ENCODE results near the gene ZNF592. TPM values are rescaled to one million over a fixed set of nuclear protein-coding genes. Genes with fewer than 3 reads are reported as not detected.

ZNF592 gene
- total and polyA plus RNA-seq, 2 of the 13 experiments (the other 11 are each of a cell fraction or from before 2014, with no cell fraction given) = 8.2 to 9.8 TPM

GRCh38 chr15:84797212-84797611 is 48.8 kb downstream of the ZNF592 start:
- CTCF ChIA-PET (ENCODE audit: low intra/inter-chr PET ratio, low total read pairs) = no interaction called here
- in situ Hi-C loops (cut with HindIII; ENCODE audit: extremely low pct_ligation_motif_present, low pct_unique_long_range_greater_than_20kb) = no loop called here

GRCh38 chr15:84797801-84798200 is 49.4 kb downstream of the ZNF592 start:
- Histone ChIP-seq H3K4me3 (replicated peaks in 1 of 3; ENCODE audit: insufficient read depth in 1 of 3, low read depth in 2 of 3, low read length in 3 of 3) (no peak overlapping the region), H2AFZ (ENCODE audit: low read length) (no peak overlapping the region), H3K4me1 (ENCODE audit: insufficient read depth, low read length) (no peaks in the 10 kb centered on the region), H3K79me2 (ENCODE audit: insufficient read depth, low read length) (peaks cover 2% of the 10 kb centered on the region), H3K27me3 (ENCODE audit: control insufficient read depth in 1 of 2, insufficient read depth in 2 of 2, low read length in 2 of 2) (no peaks in the 10 kb centered on the region; a peak in 1 of 5 replicates), H3K9me3 (ENCODE audit: low read length) (no peaks in the 10 kb centered on the region), H4K20me1 (ENCODE audit: insufficient read depth, low read length) (no peaks in the 10 kb centered on the region; the same call in 1 of the 2 replicates), H3K36me3 (replicated peaks in 1 of 2; ENCODE audit: control insufficient read depth in 1 of 2, insufficient read depth in 2 of 2, low read length in 2 of 2) (peaks cover 33 to 69% of the 10 kb centered on the region in 2 experiments), H3K27ac (ENCODE audit: extremely low read length, insufficient read depth, low read length) (no peak overlapping the region), H3K9ac (ENCODE audit: insufficient read depth, low read depth, low read length) (no peak overlapping the region), H3K4me2 (ENCODE audit: low read depth, low read length) (no peak overlapping the region)
- in situ Hi-C loops (cut with HindIII; ENCODE audit: extremely low pct_ligation_motif_present, low pct_unique_long_range_greater_than_20kb) = no loop called here
- no TSS peak for BruUV-seq (replicated peaks)
- ATAC-seq (no peak), FAIRE-seq (no peak), DNase-seq (ENCODE audit: low spot score) (no peak)
- WGBS (ENCODE audit: low lambda C conversion rate) = 83% methylated on average over 3 of the region's 3 CpGs
- ChIA-PET CTCF (ENCODE audit: low intra/inter-chr PET ratio, low total read pairs) (no interaction called here), POLR2A (no interaction called here)
- intact Hi-C loops (cut with micrococcal nuclease; ENCODE audit: unreplicated experiment) = no loop called here
- TF ChIP-seq ZNF256 (CRISPR knock-in tag; conservative IDR thresholded peaks at IDR 0.05) = no peak

More at GRCh38 chr15:84797212-84797611, 48.8 kb downstream of the ZNF592 start:
- no peaks in the 10 kb centered on the region; the same call in 1 of the 2 replicates for H4K20me1 ChIP-seq (ENCODE audit: insufficient read depth, low read length)
- peaks cover 2% of the 10 kb centered on the region for H3K79me2 ChIP-seq (ENCODE audit: insufficient read depth, low read length)
- H2AFZ ChIP-seq (ENCODE audit: low read length) = no peak overlapping the region
- no peaks in the 10 kb centered on the region; a peak in 1 of 5 replicates for H3K27me3 ChIP-seq (ENCODE audit: control insufficient read depth in 1 of 2, insufficient read depth in 2 of 2, low read length in 2 of 2)
- intact Hi-C loops (cut with micrococcal nuclease; ENCODE audit: unreplicated experiment) = no loop called here
- H3K9ac ChIP-seq (ENCODE audit: insufficient read depth, low read depth, low read length) = no peak overlapping the region
- no peak for DNase-seq (ENCODE audit: low spot score)
- 97% methylated on average over 4 of the region's 4 CpGs for WGBS (ENCODE audit: low lambda C conversion rate)
- no peak overlapping the region for H3K27ac ChIP-seq (ENCODE audit: extremely low read length, insufficient read depth, low read length)
- BruUV-seq (replicated peaks) = no TSS peak
- H3K4me1 ChIP-seq (ENCODE audit: insufficient read depth, low read length) = no peaks in the 10 kb centered on the region
- POLR2A ChIA-PET = no interaction called here
- no peak overlapping the region for H3K4me3 ChIP-seq (replicated peaks in 1 of 3; ENCODE audit: insufficient read depth in 1 of 3, low read depth in 2 of 3, low read length in 3 of 3)
- TF ChIP-seq YEATS4 (CRISPR knock-in tag; IDR thresholded peaks at IDR 0.05; ENCODE audit: borderline replicate concordance) = no peak
- no peak for TF ChIP-seq KDM5A (IDR thresholded peaks at IDR 0.05; ENCODE audit: borderline replicate concordance, low read length)
- TF ChIP-seq SOX5 (CRISPR knock-in tag; IDR thresholded peaks at IDR 0.05; ENCODE audit: borderline replicate concordance) = no peak
- TF ChIP-seq BRCA1 (CRISPR knock-in tag; IDR thresholded peaks at IDR 0.05) = no peak
- no peak for FAIRE-seq
- H3K4me2 ChIP-seq (ENCODE audit: low read depth, low read length) = no peak overlapping the region
- H3K9me3 ChIP-seq (ENCODE audit: low read length) = no peaks in the 10 kb centered on the region
- no peak for ATAC-seq
- H3K36me3 ChIP-seq (replicated peaks in 1 of 2; ENCODE audit: control insufficient read depth in 1 of 2, insufficient read depth in 2 of 2, low read length in 2 of 2) = peaks cover 31 to 70% of the 10 kb centered on the region in 2 experiments
